ENCODE results near the gene RPL9. TPM values are rescaled to one million over a fixed set of nuclear protein-coding genes. Genes with fewer than 3 reads are reported as not detected.
"Not testable (repeated sequence)": the region's sequence is repeated elsewhere in the genome, so short reads cannot be mapped to it uniquely, and the experiment has no call there.

RPL9 gene
- total and polyA plus RNA-seq, 2 donors (not counting 1 experiment from before 2014, with no cell fraction given): 2,031 to 2,407 TPM

- H3K36me3 ChIP-seq (replicated peaks in 1 of 2; ENCODE audit: control extremely low read depth in 1 of 2, control insufficient read depth in 1 of 2, extremely low read depth in 1 of 2, insufficient read depth in 2 of 2, low read length in 1 of 2): peaks cover 14 to 58% of the 10 kb centered on the region in 2 experiments
- no peaks in the 10 kb centered on the region for H3K4me1 ChIP-seq (ENCODE audit: control insufficient read depth in 2 of 2, insufficient read depth in 2 of 2, low read length in 2 of 2)
- TF ChIP-seq CTCF (IDR thresholded peaks at IDR 0.05) (no peak), EZH2 (IDR thresholded peaks at IDR 0.05; ENCODE audit: borderline replicate concordance, insufficient read depth, low read depth, low read length, poor library complexity, severe bottlenecking) (no peak)
- no peaks in the 10 kb centered on the region for H3K27me3 ChIP-seq (replicated peaks in 1 of 4; ENCODE audit: control extremely low read depth in 1 of 4, control insufficient read depth in 3 of 4, insufficient read depth in 4 of 4, low read length in 3 of 4)
- no peaks in the 10 kb centered on the region for H3K27me3 Mint-ChIP-seq
- no peak overlapping the region for H3K4me2 ChIP-seq (replicated peaks; ENCODE audit: low read depth, low read length, poor library complexity, severe bottlenecking)
- DNase-seq (no peak), ATAC-seq (ENCODE audit: low read depth) (no peak)
- H3K27ac Mint-ChIP-seq: no peak overlapping the region
- no peaks in the 10 kb centered on the region for H3K9me3 Mint-ChIP-seq (ENCODE audit: insufficient read depth)
- CTCF ChIA-PET: interaction anchor here (0.6 kb wide), 1 partner anchor 189 kb away, joined by 3 read pairs; no protein-coding TSS in a partner anchor
- H3K79me2 ChIP-seq (ENCODE audit: control insufficient read depth, insufficient read depth, low read length): no peaks in the 10 kb centered on the region
- H3K27ac ChIP-seq (ENCODE audit: low read length in 2 of 2): no peak overlapping the region
- no peak overlapping the region for H3K4me3 Mint-ChIP-seq
- no peak overlapping the region for H3K4me3 ChIP-seq (ENCODE audit: control extremely low read depth in 1 of 5, extremely low read depth in 1 of 5, insufficient read depth in 1 of 5, low read depth in 2 of 5, low read length in 4 of 5)
- no peaks in the 10 kb centered on the region for H3K4me1 Mint-ChIP-seq
- POLR2A ChIA-PET: no interaction called here
- no CpG with 5 or more reads among the region's 1 CpG for WGBS (ENCODE audit: insufficient coverage)
- H2AFZ ChIP-seq (ENCODE audit: insufficient read depth, low read depth, low read length, poor library complexity, severe bottlenecking): no peak overlapping the region
- no peaks in the 10 kb centered on the region for H3K9me3 ChIP-seq (ENCODE audit: control extremely low read depth in 1 of 3, control insufficient read depth in 2 of 3, insufficient read depth in 1 of 3, low read length in 2 of 3)
- intact Hi-C loops (cut with micrococcal nuclease): no loop called here
- H3K9ac ChIP-seq (ENCODE audit: low read length): no peak overlapping the region
- no peaks in the 10 kb centered on the region for H4K20me1 ChIP-seq (ENCODE audit: control insufficient read depth, insufficient read depth, low read length, poor library complexity, severe bottlenecking)
Observed at GRCh38 chr4:39505581-39505980, 46.9 kb upstream of the RPL9 start.

GRCh38 chr4:39504538-39504937 lies 45.8 kb upstream of the RPL9 start:
- no peaks in the 10 kb centered on the region for H3K27me3 ChIP-seq (replicated peaks in 1 of 4; ENCODE audit: control extremely low read depth in 1 of 4, control insufficient read depth in 3 of 4, insufficient read depth in 4 of 4, low read length in 3 of 4)
- TF ChIP-seq CTCF (IDR thresholded peaks at IDR 0.05) (no peak), EZH2 (IDR thresholded peaks at IDR 0.05; ENCODE audit: borderline replicate concordance, insufficient read depth, low read depth, low read length, poor library complexity, severe bottlenecking) (no peak)
- Mint-ChIP-seq H3K4me1 (no peaks in the 10 kb centered on the region), H3K4me3 (no peak overlapping the region), H3K27ac (no peak overlapping the region), H3K9me3 (ENCODE audit: insufficient read depth) (no peaks in the 10 kb centered on the region), H3K27me3 (no peaks in the 10 kb centered on the region)
- H3K36me3 ChIP-seq (replicated peaks in 1 of 2; ENCODE audit: control extremely low read depth in 1 of 2, control insufficient read depth in 1 of 2, extremely low read depth in 1 of 2, insufficient read depth in 2 of 2, low read length in 1 of 2): peaks cover 14 to 58% of the 10 kb centered on the region in 2 experiments
- ATAC-seq (ENCODE audit: low read depth): no peak
- intact Hi-C loops (cut with micrococcal nuclease): no loop called here
- ChIA-PET CTCF (no interaction called here), POLR2A (no interaction called here)
- H3K4me2 ChIP-seq (replicated peaks; ENCODE audit: low read depth, low read length, poor library complexity, severe bottlenecking): no peak overlapping the region
- no peaks in the 10 kb centered on the region for H4K20me1 ChIP-seq (ENCODE audit: control insufficient read depth, insufficient read depth, low read length, poor library complexity, severe bottlenecking)
- WGBS (ENCODE audit: insufficient coverage): no CpG with 5 or more reads among the region's 2 CpGs
- no peaks in the 10 kb centered on the region for H3K4me1 ChIP-seq (ENCODE audit: control insufficient read depth in 2 of 2, insufficient read depth in 2 of 2, low read length in 2 of 2)
- no peak overlapping the region for H3K4me3 ChIP-seq (ENCODE audit: control extremely low read depth in 1 of 5, extremely low read depth in 1 of 5, insufficient read depth in 1 of 5, low read depth in 2 of 5, low read length in 4 of 5)
- no peaks in the 10 kb centered on the region for H3K79me2 ChIP-seq (ENCODE audit: control insufficient read depth, insufficient read depth, low read length)
- no peak overlapping the region for H2AFZ ChIP-seq (ENCODE audit: insufficient read depth, low read depth, low read length, poor library complexity, severe bottlenecking)
- DNase-seq: no peak
- no peaks in the 10 kb centered on the region for H3K9me3 ChIP-seq (ENCODE audit: control extremely low read depth in 1 of 3, control insufficient read depth in 2 of 3, insufficient read depth in 1 of 3, low read length in 2 of 3)
- H3K27ac ChIP-seq (ENCODE audit: low read length in 2 of 2): no peak overlapping the region
- H3K9ac ChIP-seq (ENCODE audit: low read length): no peak overlapping the region

- H3K27me3 Mint-ChIP-seq; H3K4me1 Mint-ChIP-seq; H2AFZ ChIP-seq (ENCODE audit: insufficient read depth, low read depth, low read length, poor library complexity, severe bottlenecking); H3K9ac ChIP-seq (ENCODE audit: low read length); H3K27ac ChIP-seq (ENCODE audit: low read length in 2 of 2); H3K79me2 ChIP-seq (ENCODE audit: control insufficient read depth, insufficient read depth, low read length); H3K9me3 ChIP-seq (ENCODE audit: control extremely low read depth in 1 of 3, control insufficient read depth in 2 of 3, insufficient read depth in 1 of 3, low read length in 2 of 3); H3K4me2 ChIP-seq (replicated peaks; ENCODE audit: low read depth, low read length, poor library complexity, severe bottlenecking); ATAC-seq (ENCODE audit: low read depth); H3K9me3 Mint-ChIP-seq (ENCODE audit: insufficient read depth); H3K4me3 ChIP-seq (ENCODE audit: control extremely low read depth in 1 of 5, extremely low read depth in 1 of 5, insufficient read depth in 1 of 5, low read depth in 2 of 5, low read length in 4 of 5); intact Hi-C loops (cut with micrococcal nuclease); H4K20me1 ChIP-seq (ENCODE audit: control insufficient read depth, insufficient read depth, low read length, poor library complexity, severe bottlenecking); CTCF ChIA-PET; H3K27me3 ChIP-seq (replicated peaks in 1 of 4; ENCODE audit: control extremely low read depth in 1 of 4, control insufficient read depth in 3 of 4, insufficient read depth in 4 of 4, low read length in 3 of 4); H3K4me1 ChIP-seq (ENCODE audit: control insufficient read depth in 2 of 2, insufficient read depth in 2 of 2, low read length in 2 of 2); DNase-seq; H3K27ac Mint-ChIP-seq; H3K4me3 Mint-ChIP-seq: not testable (repeated sequence)
- peaks cover 14 to 52% of the 10 kb centered on the region in 2 experiments for H3K36me3 ChIP-seq (replicated peaks in 1 of 2; ENCODE audit: control extremely low read depth in 1 of 2, control insufficient read depth in 1 of 2, extremely low read depth in 1 of 2, insufficient read depth in 2 of 2, low read length in 1 of 2)
- WGBS (ENCODE audit: insufficient coverage): 100% methylated on average over 2 of the region's 4 CpGs
- POLR2A ChIA-PET: interaction anchor here (0.6 kb wide), 1 partner anchor 99 kb away, joined by 5 read pairs; no protein-coding TSS in a partner anchor
Observed at GRCh38 chr4:39502664-39503035, 43.9 kb upstream of the RPL9 start.

Data from B cell (primary cell).